HepG2 (cell line): Measurements from ENCODE around the gene RSPRY1. TPM values are rescaled to one million over a fixed set of nuclear protein-coding genes. Genes with fewer than 3 reads are reported as not detected.

Source experiments
- ATAC-seq: fragments of 200-7000 bp; cut with Tn5 transposase; 3 replicates; pipeline ENCODE4 v1.9.1; 2020; ENCODE audit warnings: mild to moderate bottlenecking, moderate library complexity
- BruUV-seq: library from RNA; stranded (reverse); fragments of 400-500 nt; replicated peaks from 2 replicates; lab custom pipeline; 2021; lab: Mats Ljungman, UMichigan
- CTCF ChIA-PET: fragments of 300-600 bp; formaldehyde crosslinking; extraction: SDS; loops from one replicate; lab custom pipeline; 2021; ENCODE audit warnings: low total read pairs, inconsistent platforms, low intra/inter-chr PET ratio; lab: Yijun Ruan, JAX
- POLR2A ChIA-PET: fragments of 350-600 bp; sonication (Branson Sonifier 250); formaldehyde crosslinking; loops from one replicate; lab custom pipeline; 2020; ENCODE audit warnings: antibody characterized with exemption, inconsistent platforms; lab: Yijun Ruan, JAX
- DNase-seq: peaks from one replicate; pipeline ENCODE4 v3.0.0-alpha.2; 2015; ENCODE audit warnings: low spot score
- FAIRE-seq: peaks from 3 replicates; lab custom pipeline; 2011; peaks lifted over from hg19 to GRCh38; lab: Jason Lieb, UNC
- H2AFZ ChIP-seq: one replicate; pipeline ENCODE4 v1.6.1; 2011; ENCODE audit warnings: low read length, inconsistent platforms
- H3K27ac ChIP-seq: fragments of 300-600 bp; 3 replicates; pipeline ENCODE4 v1.8.0; 2011; ENCODE audit warnings: mixed run types, mild to moderate bottlenecking, mixed read lengths, low read length, inconsistent platforms; ENCODE audit not compliant: insufficient read depth; ENCODE audit errors: extremely low read length
- H3K27me3 ChIP-seq, 2 experiments: fragments of 200-600 bp in 1 of 2; 2 replicates in 1 of 2; 3 replicates in 1 of 2; pipeline versions ENCODE4 v1.6.0 to v1.8.0; 2011; ENCODE audit warnings: low read length in 2 of 2, mild to moderate bottlenecking in 2 of 2, moderate library complexity in 2 of 2, inconsistent platforms in 1 of 2; ENCODE audit not compliant: insufficient read depth in 2 of 2, control insufficient read depth in 1 of 2
- H3K36me3 ChIP-seq, 2 experiments: fragments of 200-600 bp in 1 of 2; replicated peaks in 1 of 2; 2 replicates in 1 of 2; 3 replicates in 1 of 2; pipeline versions ENCODE4 v1.5.1 to v1.8.0; 2011; ENCODE audit warnings: low read length in 2 of 2, inconsistent platforms in 1 of 2; ENCODE audit not compliant: insufficient read depth in 2 of 2, control insufficient read depth in 1 of 2
- H3K4me1 ChIP-seq: 2 replicates; pipeline ENCODE4 v1.5.1; 2012; ENCODE audit warnings: low read length, inconsistent platforms; ENCODE audit not compliant: insufficient read depth
- H3K4me2 ChIP-seq: 2 replicates; pipeline ENCODE4 v1.6.0; 2011; ENCODE audit warnings: low read depth, low read length, inconsistent platforms
- H3K4me3 ChIP-seq, 3 experiments: fragments of 200-600 bp in 1 of 3; sonication (generic), shearing (Covaris generic) in 1 of 3; replicated peaks in 1 of 3; 2 replicates each; pipeline ENCODE4 v1.5.1; 2011 to 2016; ENCODE audit warnings: low read length in 3 of 3, inconsistent platforms in 2 of 3, low read depth in 2 of 3, mild to moderate bottlenecking in 2 of 3, control low read depth in 1 of 3, mixed read lengths in 1 of 3; ENCODE audit not compliant: insufficient read depth in 1 of 3
- H3K79me2 ChIP-seq: one replicate; pipeline ENCODE4 v1.6.1; 2011; ENCODE audit warnings: low read length, inconsistent platforms; ENCODE audit not compliant: insufficient read depth
- H3K9ac ChIP-seq: 2 replicates; pipeline ENCODE4 v1.6.0; 2011; ENCODE audit warnings: mild to moderate bottlenecking, low read depth, low read length, inconsistent platforms; ENCODE audit not compliant: insufficient read depth
- H3K9me3 ChIP-seq: 2 replicates; pipeline ENCODE4 v1.5.1; 2012; ENCODE audit warnings: mild to moderate bottlenecking, low read length
- H4K20me1 ChIP-seq: 2 replicates; pipeline ENCODE4 v1.6.0; 2011; ENCODE audit warnings: inconsistent platforms, mild to moderate bottlenecking, low read length, moderate library complexity; ENCODE audit not compliant: insufficient read depth
- CEBPZ ChIP-seq: IDR thresholded peaks from 2 replicates; pipeline ENCODE4 v1.6.1; 2012; ENCODE audit warnings: low read length, improper control_type of control experiment
- FOXP1 ChIP-seq, 2 experiments: fragments of 450-650 bp in 1 of 2; IDR thresholded peaks; 2 replicates each; pipeline ENCODE4 v1.6.1; 2017 to 2018; ENCODE audit warnings: antibody characterized with exemption in 1 of 2
- GLMP ChIP-seq: sonication (generic); formaldehyde crosslinking; IDR thresholded peaks from 2 replicates; pipeline ENCODE4 v1.9.0; 2021; ENCODE audit warnings: missing genetic modification reagents, mild to moderate bottlenecking, borderline replicate concordance
- NCOA2 ChIP-seq: sonication (generic); formaldehyde crosslinking; IDR thresholded peaks from 2 replicates; pipeline ENCODE4 v1.8.0; 2022; ENCODE audit warnings: inconsistent platforms
- WIZ ChIP-seq: sonication (generic); formaldehyde crosslinking; IDR thresholded peaks from 2 replicates; pipeline ENCODE4 v1.5.1; 2020; ENCODE audit warnings: mild to moderate bottlenecking, missing genetic modification reagents
- ZBTB38 ChIP-seq: sonication (generic); formaldehyde crosslinking; IDR thresholded peaks from 2 replicates; pipeline ENCODE4 v1.5.1; 2020; ENCODE audit warnings: mild to moderate bottlenecking, missing genetic modification reagents
- ZFP82 ChIP-seq: sonication (generic); formaldehyde crosslinking; IDR thresholded peaks from 2 replicates; pipeline ENCODE4 v1.5.1; 2020; ENCODE audit warnings: mild to moderate bottlenecking, missing genetic modification reagents, borderline replicate concordance
- ZMYM2 ChIP-seq: sonication (generic); formaldehyde crosslinking; IDR thresholded peaks from 2 replicates; pipeline ENCODE4 v1.8.0; 2022; ENCODE audit warnings: mild to moderate bottlenecking, missing genetic modification reagents
- ZNF329 ChIP-seq: sonication (generic); formaldehyde crosslinking; IDR thresholded peaks from 2 replicates; pipeline ENCODE4 v1.9.0; 2021; ENCODE audit warnings: low read depth, mild to moderate bottlenecking, missing genetic modification reagents
- ZNF501 ChIP-seq: sonication (generic); formaldehyde crosslinking; IDR thresholded peaks from 2 replicates; pipeline ENCODE4 v1.5.1; 2020; ENCODE audit warnings: mild to moderate bottlenecking, moderate library complexity, missing genetic modification reagents
- ZNF510 ChIP-seq: sonication (generic); formaldehyde crosslinking; IDR thresholded peaks from 2 replicates; pipeline ENCODE4 v1.4.0; 2020; ENCODE audit warnings: low read depth, mild to moderate bottlenecking, missing genetic modification reagents
- ZNF546 ChIP-seq: sonication (generic); formaldehyde crosslinking; conservative IDR thresholded peaks from 2 replicates; pipeline ENCODE4 v1.8.1; 2023; ENCODE audit warnings: mild to moderate bottlenecking, missing genetic modification reagents
- ZSCAN20 ChIP-seq: sonication (generic); formaldehyde crosslinking; IDR thresholded peaks from 2 replicates; pipeline ENCODE4 v1.4.0; 2020; ENCODE audit warnings: missing genetic modification reagents, mild to moderate bottlenecking, borderline replicate concordance
- WGBS: methylation state at CpG from one replicate; pipeline ENCODE4 v1.1.6; 2017; ENCODE audit warnings: low lambda C conversion rate; 5-methylcytosine and 5-hydroxymethylcytosine counted together
- in situ Hi-C: cut with HindIII; loops from 2 replicates; pipeline ENCODE4 v1.10.0; 2017; ENCODE audit warnings: low pct_unique_long_range_greater_than_20kb; ENCODE audit not compliant: extremely low pct_ligation_motif_present
- intact Hi-C: fragments of 100-400 bp; cut with micrococcal nuclease; formaldehyde crosslinking; loops from one replicate; pipeline ENCODE4 v1.10.0; 2022; ENCODE audit not compliant: unreplicated experiment
- polyA plus RNA-seq, 8 experiments: library from polyadenylated mRNA; depleted of rRNA in 3 of 8; stranded (reverse) in 7 of 8; unstranded in 1 of 8; fragments of >200 nt; fragmentation: Illumina TruSeq in 4 of 8; extraction: Trizol in 4 of 8; gene quantifications; 2 replicates each; pipeline versions ENCODE4 v1.2.1 to v1.2.3, GENCODE V29; 2011 to 2016; ENCODE audit warnings: low read depth in 4 of 8, missing spikeins in 1 of 8, mixed read lengths in 1 of 8; ENCODE audit not compliant: insufficient read depth in 1 of 8
- total RNA-seq, 5 experiments: library from RNA; depleted of rRNA; stranded (reverse); fragments of >200 nt; fragmentation: Illumina TruSeq; extraction: Trizol; gene quantifications; 2 replicates each; pipeline ENCODE4 v1.2.3, GENCODE V29; 2016; ENCODE audit warnings: low read depth in 1 of 5

The RSPRY1 gene
- total and polyA plus RNA-seq, 2 of the 13 experiments (the other 11 are each of a cell fraction or from before 2014, with no cell fraction given), result 53.4 to 61.0 TPM

- TF ChIP-seq ZNF329 (CRISPR knock-in tag), result no peak
Measured at GRCh38 chr16:57224651-57225335, 38.7 kb downstream of the RSPRY1 start (continued).

- in situ Hi-C loops (no loop called here), intact Hi-C loops (no loop called here)
- WGBS, result over 99% methylated on average over 7 of the region's 7 CpGs
- ChIA-PET POLR2A (no interaction called here), CTCF (no interaction called here)
- no peak for FAIRE-seq
- no peak for ATAC-seq
- no peak overlapping the region for H2AFZ ChIP-seq
- no peaks in the 10 kb centered on the region for H3K79me2 ChIP-seq
- H3K4me3 ChIP-seq, result no peak overlapping the region
- TF ChIP-seq ZSCAN20 (CRISPR knock-in tag) (no peak), ZNF546 (CRISPR knock-in tag) (no peak), ZNF501 (CRISPR knock-in tag) (no peak), CEBPZ (no peak), ZMYM2 (CRISPR knock-in tag) (no peak), ZNF510 (CRISPR knock-in tag) (no peak), GLMP (CRISPR knock-in tag) (no peak), WIZ (CRISPR knock-in tag) (no peak), FOXP1 (IDR thresholded peaks at IDR 0.05) (no peak), FOXP1 (CRISPR knock-in tag; IDR thresholded peaks at IDR 0.05) (no peak), ZBTB38 (no peak), ZFP82 (no peak), NCOA2 (CRISPR knock-in tag) (no peak)
- no peaks in the 10 kb centered on the region for H3K9me3 ChIP-seq
- H3K4me1 ChIP-seq, result no peaks in the 10 kb centered on the region
- H3K4me2 ChIP-seq, result no peak overlapping the region
- BruUV-seq, result no TSS peak
- no peak for DNase-seq
- peaks cover 43 to 90% of the 10 kb centered on the region in 2 experiments for H3K36me3 ChIP-seq
- H3K9ac ChIP-seq, result no peak overlapping the region
- H4K20me1 ChIP-seq, result no peaks in the 10 kb centered on the region
- H3K27ac ChIP-seq, result no peak overlapping the region
- no peaks in the 10 kb centered on the region for H3K27me3 ChIP-seq
Measured at GRCh38 chr16:57225978-57226377, 39.8 kb downstream of the RSPRY1 start.
